IMR-90 (cell line): ENCODE results near the gene CALD1. TPM values are rescaled to one million over a fixed set of nuclear protein-coding genes. Genes with fewer than 3 reads are reported as not detected.
A peak's percentile ranks its signal among the peaks of the same experiment; 100 is the strongest.

Source experiments
- ATAC-seq: fragments of 200-7000 bp; cut with Tn5 transposase; 2 replicates; pipeline ENCODE4 v1.9.1; 2020; ENCODE audit warnings: low read depth, mild to moderate bottlenecking, moderate library complexity
- BruUV-seq: library from RNA; stranded (reverse); fragments of 400-500 nt; replicated peaks from 2 replicates; lab custom pipeline; 2021; lab: Mats Ljungman, UMichigan
- CTCF ChIA-PET: fragments of 300-600 bp; formaldehyde crosslinking; extraction: SDS; loops from one replicate; lab custom pipeline; 2021; ENCODE audit warnings: antibody characterized with exemption; lab: Yijun Ruan, JAX
- POLR2A ChIA-PET: fragments of 300-600 bp; sonication (Branson Sonifier 250); formaldehyde crosslinking; loops from one replicate; lab custom pipeline; 2022; ENCODE audit warnings: antibody characterized with exemption; ENCODE audit not compliant: unreplicated experiment; lab: Charles Lee
- DNase-seq: peaks from one replicate; pipeline ENCODE4 v3.0.0; 2013
- H2AFZ ChIP-seq: replicated peaks from 2 replicates; pipeline ENCODE3; 2013; ENCODE audit warnings: low read length, mild to moderate bottlenecking; ENCODE audit not compliant: poor library complexity
- H2AK5ac ChIP-seq: 2 replicates; pipeline ENCODE4 v1.6.1; 2013; ENCODE audit warnings: low read depth, low read length, inconsistent platforms
- H2AK9ac ChIP-seq: replicated peaks from 2 replicates; pipeline ENCODE3; 2013; ENCODE audit warnings: mild to moderate bottlenecking, low read depth, low read length, moderate library complexity; ENCODE audit not compliant: poor library complexity
- H2BK120ac ChIP-seq: 2 replicates; pipeline ENCODE4 v1.6.1; 2013; ENCODE audit warnings: low read depth, low read length, inconsistent platforms
- H2BK15ac ChIP-seq: 3 replicates; pipeline ENCODE4 v1.6.1; 2013; ENCODE audit warnings: low read depth, low read length, inconsistent platforms
- H2BK20ac ChIP-seq: 2 replicates; pipeline ENCODE4 v1.6.1; 2013; ENCODE audit warnings: low read depth, mild to moderate bottlenecking, inconsistent platforms, low read length, moderate library complexity
- H2BK5ac ChIP-seq: 2 replicates; pipeline ENCODE4 v1.6.1; 2013; ENCODE audit warnings: mild to moderate bottlenecking, low read depth, low read length, inconsistent platforms; ENCODE audit not compliant: poor library complexity, severe bottlenecking
- H3K14ac ChIP-seq: replicated peaks from 2 replicates; pipeline ENCODE4 v1.6.1; 2013; ENCODE audit warnings: low read depth, low read length, inconsistent platforms
- H3K18ac ChIP-seq: 2 replicates; pipeline ENCODE4 v1.6.1; 2013; ENCODE audit warnings: low read depth, low read length, control low read depth
- H3K23ac ChIP-seq: 2 replicates; pipeline ENCODE4 v1.6.1; 2013; ENCODE audit warnings: low read depth, low read length, inconsistent platforms
- H3K27ac ChIP-seq: 2 replicates; pipeline ENCODE4 v1.5.1; 2013; ENCODE audit warnings: mild to moderate bottlenecking, control low read depth, low read length; ENCODE audit not compliant: insufficient read depth
- H3K27me3 ChIP-seq: 2 replicates; pipeline ENCODE4 v1.6.1; 2013; ENCODE audit warnings: low read length; ENCODE audit not compliant: control insufficient read depth, insufficient read depth
- H3K36me3 ChIP-seq: 2 replicates; pipeline ENCODE4 v1.6.1; 2013; ENCODE audit warnings: low read length, mixed read lengths; ENCODE audit not compliant: control insufficient read depth, insufficient read depth
- H3K4ac ChIP-seq: 2 replicates; pipeline ENCODE4 v1.6.1; 2013; ENCODE audit warnings: low read depth, low read length, inconsistent platforms
- H3K4me1 ChIP-seq: 2 replicates; pipeline ENCODE4 v1.6.1; 2013; ENCODE audit warnings: low read length, mixed read lengths; ENCODE audit not compliant: control insufficient read depth, insufficient read depth
- H3K4me2 ChIP-seq: 2 replicates; pipeline ENCODE4 v1.6.1; 2013; ENCODE audit warnings: low read depth, mild to moderate bottlenecking, control low read depth, low read length, moderate library complexity
- H3K4me3 ChIP-seq: 2 replicates; pipeline ENCODE4 v1.5.1; 2013; ENCODE audit warnings: low read depth, mild to moderate bottlenecking, control low read depth, low read length, moderate library complexity; ENCODE audit not compliant: insufficient read depth
- H3K56ac ChIP-seq: 2 replicates; pipeline ENCODE4 v1.6.1; 2013; ENCODE audit warnings: low read length, inconsistent platforms; ENCODE audit not compliant: insufficient read depth; ENCODE audit errors: extremely low read depth
- H3K79me1 ChIP-seq, 2 experiments: 2 replicates each; pipeline ENCODE4 v1.6.1; 2013; ENCODE audit warnings: low read length in 2 of 2, inconsistent platforms in 1 of 2, low read depth in 1 of 2
- H3K9ac ChIP-seq: 2 replicates; pipeline ENCODE4 v1.6.1; 2013; ENCODE audit warnings: low read depth, low read length, control low read depth
- H3K9me1 ChIP-seq: 2 replicates; pipeline ENCODE4 v1.6.1; 2013; ENCODE audit warnings: low read length, inconsistent platforms; ENCODE audit not compliant: insufficient read depth
- H3K9me3 ChIP-seq: 2 replicates; pipeline ENCODE4 v1.6.1; 2013; ENCODE audit warnings: low read length; ENCODE audit not compliant: control insufficient read depth, insufficient read depth
- H4K20me1 ChIP-seq: 2 replicates; pipeline ENCODE4 v1.6.1; 2013; ENCODE audit warnings: low read length, inconsistent platforms; ENCODE audit not compliant: insufficient read depth
- H4K5ac ChIP-seq: 2 replicates; pipeline ENCODE4 v1.6.1; 2013; ENCODE audit warnings: mild to moderate bottlenecking, low read depth, low read length, control low read depth
- H4K8ac ChIP-seq, 2 experiments: 2 replicates each; pipeline ENCODE4 v1.6.1; 2013; ENCODE audit warnings: low read depth in 2 of 2, low read length in 2 of 2, control low read depth in 1 of 2, inconsistent platforms in 1 of 2
- H4K91ac ChIP-seq: 2 replicates; pipeline ENCODE4 v1.6.1; 2013; ENCODE audit warnings: low read depth, low read length, inconsistent platforms; ENCODE audit not compliant: insufficient read depth
- FOS ChIP-seq: fragments of 150-350 bp; IDR thresholded peaks from 2 replicates; pipeline ENCODE4 v1.6.1; 2016; ENCODE audit warnings: low read depth, low read length
- MAFK ChIP-seq: IDR thresholded peaks from 2 replicates; pipeline ENCODE4 v1.6.1; 2012; ENCODE audit warnings: low read depth, low read length, improper control_type of control experiment
- MXI1 ChIP-seq: IDR thresholded peaks from 2 replicates; pipeline ENCODE4 v1.6.1; 2012; ENCODE audit warnings: low read depth, mild to moderate bottlenecking, low read length, moderate library complexity, borderline replicate concordance
- NFE2L2 ChIP-seq: fragments of 150-350 bp; IDR thresholded peaks from 2 replicates; pipeline ENCODE4 v1.6.1; 2016; ENCODE audit warnings: low read depth, mild to moderate bottlenecking, low read length
- POLR2A ChIP-seq: IDR thresholded peaks from 2 replicates; pipeline ENCODE4 v1.6.1; 2012; ENCODE audit warnings: mild to moderate bottlenecking, low read depth, low read length
- SMC3 ChIP-seq: fragments of 150-350 bp; IDR thresholded peaks from 2 replicates; pipeline ENCODE4 v1.6.1; 2016; ENCODE audit warnings: low read depth, mild to moderate bottlenecking, antibody characterized with exemption, low read length, moderate library complexity
- WGBS, 2 experiments: methylation state at CpG; one replicate each; pipeline versions ENCODE4 v1.1.5 to v1.1.7; 2013; ENCODE audit warnings: missing lambda C conversion rate in 2 of 2; ENCODE audit not compliant: insufficient read length in 1 of 2; ENCODE audit errors: extremely low coverage in 2 of 2; 5-methylcytosine and 5-hydroxymethylcytosine counted together
- dilution Hi-C: fragments of 300-500 bp; cut with HindIII; formaldehyde crosslinking; loops from one replicate; pipeline ENCODE4 v1.14.3; 2018; ENCODE audit warnings: low sequenced_read_pairs; ENCODE audit not compliant: unreplicated experiment
- in situ Hi-C: fragments of 300-500 bp; cut with MboI; formaldehyde crosslinking; loops from 3 replicates; pipeline ENCODE4 v1.14.3; 2019; ENCODE audit warnings: low sequenced_read_pairs, inconsistent platforms, mixed read lengths
- intact Hi-C: fragments of 100-400 bp; cut with micrococcal nuclease; formaldehyde crosslinking; loops from 2 replicates; pipeline ENCODE4 v1.10.0; 2022
- polyA plus RNA-seq, 3 experiments: library from polyadenylated mRNA; depleted of rRNA; stranded (reverse); fragments of >200 nt; gene quantifications; 2 replicates each; pipeline ENCODE4 v1.2.3, GENCODE V29; 2012; ENCODE audit warnings: low replicate concordance in 1 of 3
- total RNA-seq: library from RNA; depleted of rRNA; stranded (reverse); fragments of >200 nt; gene quantifications from 2 replicates; pipeline ENCODE4 v1.2.3, GENCODE V29; 2012
- TF ChIP-seq, protein P1 (sequence below): fragments of 150-350 bp; IDR thresholded peaks from 2 replicates; pipeline ENCODE4 v1.6.1; 2017; ENCODE audit warnings: mild to moderate bottlenecking, antibody characterized with exemption, low read length, low read depth

CALD1 gene
- total and polyA plus RNA-seq, 2 of the 4 experiments (the other 2 are of a cell fraction) = 375 to 487 TPM

DNA sequence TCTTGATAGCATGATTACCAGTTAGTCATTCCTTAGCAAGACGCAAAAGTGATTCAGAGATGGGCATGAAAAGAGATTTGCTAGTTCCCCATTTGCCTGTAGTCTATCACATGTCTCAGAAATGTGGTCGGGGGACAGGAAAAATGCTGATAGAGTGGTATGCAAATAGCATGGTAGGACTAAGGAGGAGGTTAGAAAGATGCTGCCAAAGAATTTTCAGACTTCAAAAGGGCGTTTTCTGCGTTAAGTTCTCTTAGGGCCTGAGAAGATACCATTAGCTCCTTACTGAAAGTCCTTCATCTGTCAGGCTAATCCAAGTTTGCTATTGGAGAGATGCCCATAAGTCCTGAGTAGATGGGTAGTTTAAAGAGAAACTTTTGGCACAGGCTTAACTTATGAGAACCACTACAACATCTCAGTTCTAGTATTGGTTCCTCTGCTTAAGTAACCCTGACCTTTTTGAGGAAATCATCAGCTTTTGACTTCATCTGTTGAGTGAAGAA is 2.7 kb downstream of the CALD1 start:
- Histone ChIP-seq H4K5ac (peak overlapping the region; percentile 8; the same call in 1 of the 2 replicates), H2AK5ac (peak overlapping the region; percentile 40; the same call in 1 of the 2 replicates), H3K56ac (peak overlapping the region; percentile 58; the same call in 1 of the 2 replicates), H3K9me3 (no peaks in the 10 kb centered on the region), H3K9me1 (peaks cover 29% of the 10 kb centered on the region), H2AK9ac (no peak overlapping the region), H3K18ac (peak overlapping the region; percentile 18; the same call in 1 of the 2 replicates), H3K4me1 (peaks cover 29% of the 10 kb centered on the region), H2BK20ac (no peak overlapping the region), H3K4me3 (peak overlapping the region; percentile 66), H3K36me3 (peaks cover 17% of the 10 kb centered on the region), H3K23ac (peak overlapping the region; percentile 96), H2BK15ac (peak overlapping the region; percentile 23; the same call in 1 of the 3 replicates), H3K27ac (peak overlapping the region; percentile 40; the same call in 1 of the 2 replicates), H3K9ac (peak overlapping the region; percentile 90; the same call in 1 of the 2 replicates), H3K4ac (0 out of 2 replicates have a peak overlapping the region, but pooled peaks have one; percentile 4), H3K79me1 (peaks cover 0 to 53% of the 10 kb centered on the region in 2 experiments; a peak in 2 of 4 replicates), H2AFZ (no peak overlapping the region), H4K8ac (peak overlapping the region in 1 of 2 experiments; percentile 6; a peak in 1 of 4 replicates), H3K14ac (peak overlapping the region; percentile 86), H4K20me1 (peaks cover 64% of the 10 kb centered on the region), H3K27me3 (no peaks in the 10 kb centered on the region), H2BK5ac (peak overlapping the region; percentile 91), H4K91ac (no peak overlapping the region), H3K4me2 (peak overlapping the region; percentile 90), H2BK120ac (peak overlapping the region; percentile 21; the same call in 1 of the 2 replicates)
- in situ Hi-C loops (no loop called here), dilution Hi-C loops (no loop called here), intact Hi-C loops (no loop called here)
- TF ChIP-seq MAFK (peak; percentile 33; the same call in 1 of the 2 replicates), FOS (no peak), POLR2A (0 out of 2 replicates have a peak, but pooled peaks have one; percentile 7), MXI1 (no peak), SMC3 (no peak), NFE2L2 (no peak)
- TF ChIP-seq, protein P1, sequence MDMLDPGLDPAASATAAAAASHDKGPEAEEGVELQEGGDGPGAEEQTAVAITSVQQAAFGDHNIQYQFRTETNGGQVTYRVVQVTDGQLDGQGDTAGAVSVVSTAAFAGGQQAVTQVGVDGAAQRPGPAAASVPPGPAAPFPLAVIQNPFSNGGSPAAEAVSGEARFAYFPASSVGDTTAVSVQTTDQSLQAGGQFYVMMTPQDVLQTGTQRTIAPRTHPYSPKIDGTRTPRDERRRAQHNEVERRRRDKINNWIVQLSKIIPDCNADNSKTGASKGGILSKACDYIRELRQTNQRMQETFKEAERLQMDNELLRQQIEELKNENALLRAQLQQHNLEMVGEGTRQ = no peak
- DNase-seq (peak; percentile 53), ATAC-seq (no peak)
- WGBS, 2 experiments = no CpG with 5 or more reads among the region's 4 CpGs
- ChIA-PET POLR2A (interaction anchor here (0.7 to 2.7 kb wide), 7 partner anchors 23 to 179 kb away, joined by 3 to 15 read pairs (median 4); no protein-coding TSS in a partner anchor), CTCF (no interaction called here)
- BruUV-seq = no TSS peak
